GM12891 (cell line): ENCODE results near the gene OXT.

Source experiments
- POLR2A ChIP-seq: IDR thresholded peaks from 2 replicates; pipeline ENCODE4 v1.6.1; 2011; ENCODE audit warnings: low read depth, low read length, control low read depth
- POLR2AphosphoS5 ChIP-seq: IDR thresholded peaks from 2 replicates; pipeline ENCODE4 v1.6.1; 2011; ENCODE audit warnings: low read depth, low read length, control low read depth
- POU2F2 ChIP-seq: IDR thresholded peaks from 2 replicates; pipeline ENCODE4 v1.6.1; 2011; ENCODE audit warnings: low read depth, mild to moderate bottlenecking, control low read depth, low read length, moderate library complexity
- SPI1 ChIP-seq: IDR thresholded peaks from 2 replicates; pipeline ENCODE4 v1.6.1; 2011; ENCODE audit warnings: low read depth, low read length, control low read depth
- TAF1 ChIP-seq: IDR thresholded peaks from 2 replicates; pipeline ENCODE4 v1.6.1; 2011; ENCODE audit warnings: low read depth, low read length, control low read depth

DNA sequence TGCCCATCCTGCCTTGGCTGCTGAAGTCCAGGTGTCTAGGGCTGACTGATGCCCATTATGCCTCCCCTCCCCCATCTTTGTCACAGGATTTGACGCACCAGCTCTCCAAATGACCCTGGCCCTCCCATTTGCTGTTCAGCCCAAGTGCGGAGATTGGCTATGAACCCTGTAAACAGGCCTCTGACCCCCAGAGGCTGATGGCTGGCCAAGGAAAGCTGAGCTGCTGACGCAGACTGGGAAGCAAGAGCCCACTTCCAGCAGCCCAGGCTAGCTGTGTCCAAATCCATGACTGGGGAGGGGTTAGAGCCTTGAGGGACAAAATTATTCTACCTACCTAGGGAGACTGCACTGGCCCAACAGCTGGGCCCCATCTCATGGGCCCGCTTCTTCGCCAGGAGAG lies 28.8 kb upstream of the OXT start:
- TF ChIP-seq POLR2AphosphoS5 (no peak), TAF1 (no peak), POLR2A (no peak), SPI1 (no peak), POU2F2 (no peak)
